Activated CD8-positive, alpha-beta T cell treated with anti-CD3 and anti-CD28 coated beads for 36 hours (primary cell): ENCODE measurements around the gene NCCRP1. TPM values are rescaled to one million over a fixed set of nuclear protein-coding genes. Genes with fewer than 3 reads are reported as not detected.

Experiments used
- ATAC-seq: fragments of 200-7000 bp; cut with Tn5 transposase; one replicate; pipeline ENCODE4 v1.10.0; 2021; ENCODE audit warnings: mild to moderate bottlenecking, moderate library complexity
- CTCF ChIA-PET: fragments of 350-600 bp; sonication (Branson Sonifier 250); formaldehyde crosslinking; loops from one replicate; lab custom pipeline; 2021; ENCODE audit warnings: antibody characterized with exemption; lab: Charles Lee
- POLR2A ChIA-PET: fragments of 350-600 bp; sonication (Branson Sonifier 250); formaldehyde crosslinking; loops from one replicate; lab custom pipeline; 2021; ENCODE audit warnings: antibody characterized with exemption; lab: Charles Lee
- DNase-seq: peaks from one replicate; pipeline ENCODE4 v3.0.0-alpha.2; 2020
- H3K27ac Mint-ChIP-seq: one replicate; pipeline ENCODE4 v1.8.0; 2021; ENCODE audit warnings: mild to moderate bottlenecking, mixed read lengths
- H3K27me3 Mint-ChIP-seq: one replicate; pipeline ENCODE4 v1.8.0; 2021; ENCODE audit warnings: mixed read lengths
- H3K36me3 Mint-ChIP-seq: one replicate; pipeline ENCODE4 v1.8.0; 2021; ENCODE audit warnings: low read depth, mixed read lengths
- H3K4me1 Mint-ChIP-seq: one replicate; pipeline ENCODE4 v1.8.0; 2021; ENCODE audit warnings: low read depth, mixed read lengths
- H3K4me3 Mint-ChIP-seq: one replicate; pipeline ENCODE4 v1.8.0; 2021; ENCODE audit warnings: mild to moderate bottlenecking, moderate library complexity, mixed read lengths
- H3K9me3 Mint-ChIP-seq: one replicate; pipeline ENCODE4 v1.8.0; 2021; ENCODE audit warnings: mixed read lengths
- CTCF ChIP-seq: fragments of 200-600 bp; IDR thresholded peaks from one replicate; pipeline ENCODE4 v1.8.0; 2022; ENCODE audit warnings: antibody characterized with exemption, mild to moderate bottlenecking
- intact Hi-C: fragments of 100-400 bp; cut with micrococcal nuclease; formaldehyde crosslinking; loops from one replicate; pipeline ENCODE4 v1.10.0; 2022
- total RNA-seq, 2 experiments: library from RNA; stranded (reverse); gene quantifications; one replicate each; pipeline ENCODE4 v1.2.3, GENCODE V29; 2021

The NCCRP1 gene
- total RNA-seq, 2 experiments from 2014 or later = not detected

GRCh38 chr19:39180749-39181148, 16.0 kb upstream of the NCCRP1 start:
- no peaks in the 10 kb centered on the region for H3K27me3 Mint-ChIP-seq
- H3K27ac Mint-ChIP-seq = no peak overlapping the region
- POLR2A ChIA-PET = no interaction called here
- H3K4me3 Mint-ChIP-seq = no peak overlapping the region
- no peaks in the 10 kb centered on the region for H3K36me3 Mint-ChIP-seq
- no peaks in the 10 kb centered on the region for H3K9me3 Mint-ChIP-seq
- TF ChIP-seq CTCF = no peak
- CTCF ChIA-PET = no interaction called here
- intact Hi-C loops = no loop called here
- ATAC-seq (no peak), DNase-seq (no peak)
- no peaks in the 10 kb centered on the region for H3K4me1 Mint-ChIP-seq

GRCh38 chr19:39181500-39182173, 15.1 kb upstream of the NCCRP1 start:
- ATAC-seq = no peak
- Mint-ChIP-seq H3K36me3 (no peaks in the 10 kb centered on the region), H3K27me3 (no peaks in the 10 kb centered on the region), H3K9me3 (no peaks in the 10 kb centered on the region), H3K4me3 (no peak overlapping the region), H3K27ac (no peak overlapping the region), H3K4me1 (no peaks in the 10 kb centered on the region)
- POLR2A ChIA-PET = no interaction called here
- CTCF ChIA-PET = no interaction called here
- no peak for TF ChIP-seq CTCF
- intact Hi-C loops = no loop called here
- no peak for DNase-seq

GRCh38 chr19:39182174-39182505, 14.6 kb upstream of the NCCRP1 start:
- DNase-seq = no peak
- ChIA-PET POLR2A (no interaction called here), CTCF (no interaction called here)
- H3K4me1 Mint-ChIP-seq = no peaks in the 10 kb centered on the region
- no peak overlapping the region for H3K27ac Mint-ChIP-seq
- no peak for ATAC-seq
- intact Hi-C loops = no loop called here
- H3K9me3 Mint-ChIP-seq = no peaks in the 10 kb centered on the region
- no peak for TF ChIP-seq CTCF
- no peak overlapping the region for H3K4me3 Mint-ChIP-seq
- no peaks in the 10 kb centered on the region for H3K36me3 Mint-ChIP-seq
- no peaks in the 10 kb centered on the region for H3K27me3 Mint-ChIP-seq

- no peak for TF ChIP-seq CTCF
- H3K27me3 Mint-ChIP-seq = no peaks in the 10 kb centered on the region
- no peak overlapping the region for H3K4me3 Mint-ChIP-seq
- H3K9me3 Mint-ChIP-seq = no peaks in the 10 kb centered on the region
- ChIA-PET POLR2A (no interaction called here), CTCF (no interaction called here)
- DNase-seq (no peak), ATAC-seq (no peak)
- H3K27ac Mint-ChIP-seq = no peak overlapping the region
- H3K36me3 Mint-ChIP-seq = no peaks in the 10 kb centered on the region
- intact Hi-C loops = no loop called here
- no peaks in the 10 kb centered on the region for H3K4me1 Mint-ChIP-seq
Observed at GRCh38 chr19:39183104-39183503, 13.7 kb upstream of the NCCRP1 start.

- ChIA-PET POLR2A (no interaction called here), CTCF (interaction anchor here (0.6 to 1.9 kb wide), 10 partner anchors 9 to 142 kb away, joined by 3 to 10 read pairs (median 4); partner anchors contain the start of gene NCCRP1)
- DNase-seq = no peak
- intact Hi-C loops = loop anchor here (5.0 kb wide), 1 partner anchor 64 kb away; no protein-coding TSS in a partner anchor
- Mint-ChIP-seq H3K27me3 (peaks cover 9% of the 10 kb centered on the region), H3K36me3 (no peaks in the 10 kb centered on the region), H3K9me3 (no peaks in the 10 kb centered on the region), H3K27ac (no peak overlapping the region), H3K4me3 (no peak overlapping the region), H3K4me1 (no peaks in the 10 kb centered on the region)
- TF ChIP-seq CTCF = no peak
- no peak for ATAC-seq
Observed at GRCh38 chr19:39186391-39186790, 10.4 kb upstream of the NCCRP1 start.
